RWPE1 (cell line): ENCODE results near the gene ZYX.
A peak's percentile ranks its signal among the peaks of the same experiment; 100 is the strongest.

Experiments
- CTCF ChIA-PET: fragments of 350-600 bp; sonication (Branson Sonifier 250); formaldehyde crosslinking; extraction: SDS; loops from one replicate; lab custom pipeline; 2021; lab: Yijun Ruan, JAX
- POLR2A ChIA-PET: fragments of 400-600 bp; formaldehyde crosslinking; extraction: SDS; loops from one replicate; lab custom pipeline; 2020; ENCODE audit warnings: antibody characterized with exemption; ENCODE audit not compliant: low non-redundant PET; lab: Yijun Ruan, JAX
- DNase-seq: peaks from one replicate; pipeline ENCODE4 v3.0.0; 2012; ENCODE audit warnings: low spot score
- H3K27ac ChIP-seq: fragments of 450-650 bp; 2 replicates; pipeline ENCODE4 v1.5.1; 2017
- TF ChIP-seq, protein P1 (sequence below): fragments of 450-650 bp; conservative IDR thresholded peaks from 2 replicates; pipeline ENCODE4 v1.5.1; 2017; ENCODE audit warnings: low read depth, mild to moderate bottlenecking

ZYX gene

DNA sequence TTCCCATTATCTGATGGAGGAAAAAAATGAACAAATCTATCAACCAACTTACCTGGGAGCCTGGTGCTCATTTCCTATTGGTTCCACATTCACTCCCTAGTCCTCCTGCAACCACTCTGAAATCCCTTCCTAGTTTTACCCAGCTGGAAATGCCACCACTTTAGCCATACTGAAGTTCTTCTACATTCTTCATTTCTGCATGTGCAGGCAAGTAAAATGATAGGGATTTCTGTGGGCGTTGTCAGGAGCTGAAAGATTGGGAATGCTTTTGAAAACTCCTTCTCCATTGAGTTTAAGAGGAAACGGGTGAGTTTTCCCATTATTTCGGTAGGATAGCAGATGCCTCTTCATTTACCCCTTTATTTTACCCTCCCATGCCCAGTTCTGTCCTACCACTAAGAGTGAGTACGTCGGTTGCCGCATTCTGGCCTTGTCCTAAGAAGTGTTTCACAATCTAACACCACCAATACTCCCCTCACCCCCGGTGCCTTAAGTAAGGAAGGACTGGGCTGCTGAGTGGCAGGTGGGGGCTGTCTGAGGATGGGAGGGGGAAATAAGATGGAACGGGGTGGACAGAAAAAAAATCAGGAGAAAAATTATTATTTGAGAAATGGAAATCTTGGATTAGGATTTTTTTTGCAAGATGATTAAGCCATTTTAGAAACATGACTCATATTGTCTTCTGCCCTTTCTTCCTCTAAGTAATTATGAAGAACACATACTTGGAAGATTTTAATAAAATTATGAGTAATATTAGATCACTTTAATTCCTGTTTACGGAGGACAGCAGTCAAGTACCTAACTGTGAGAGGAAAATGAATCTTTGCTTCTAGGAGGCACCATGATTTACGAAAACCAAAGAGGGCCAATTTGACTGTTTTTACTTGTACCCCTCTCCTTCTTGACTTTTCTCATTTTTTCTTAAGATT lies 48.9 kb downstream of the ZYX start:
- TF ChIP-seq, protein P1, sequence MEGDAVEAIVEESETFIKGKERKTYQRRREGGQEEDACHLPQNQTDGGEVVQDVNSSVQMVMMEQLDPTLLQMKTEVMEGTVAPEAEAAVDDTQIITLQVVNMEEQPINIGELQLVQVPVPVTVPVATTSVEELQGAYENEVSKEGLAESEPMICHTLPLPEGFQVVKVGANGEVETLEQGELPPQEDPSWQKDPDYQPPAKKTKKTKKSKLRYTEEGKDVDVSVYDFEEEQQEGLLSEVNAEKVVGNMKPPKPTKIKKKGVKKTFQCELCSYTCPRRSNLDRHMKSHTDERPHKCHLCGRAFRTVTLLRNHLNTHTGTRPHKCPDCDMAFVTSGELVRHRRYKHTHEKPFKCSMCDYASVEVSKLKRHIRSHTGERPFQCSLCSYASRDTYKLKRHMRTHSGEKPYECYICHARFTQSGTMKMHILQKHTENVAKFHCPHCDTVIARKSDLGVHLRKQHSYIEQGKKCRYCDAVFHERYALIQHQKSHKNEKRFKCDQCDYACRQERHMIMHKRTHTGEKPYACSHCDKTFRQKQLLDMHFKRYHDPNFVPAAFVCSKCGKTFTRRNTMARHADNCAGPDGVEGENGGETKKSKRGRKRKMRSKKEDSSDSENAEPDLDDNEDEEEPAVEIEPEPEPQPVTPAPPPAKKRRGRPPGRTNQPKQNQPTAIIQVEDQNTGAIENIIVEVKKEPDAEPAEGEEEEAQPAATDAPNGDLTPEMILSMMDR: no peak
- peak; percentile 32 for DNase-seq
- POLR2A ChIA-PET: no interaction called here
- CTCF ChIA-PET: no interaction called here
- H3K27ac ChIP-seq: peak overlapping the region; percentile 87

DNA sequence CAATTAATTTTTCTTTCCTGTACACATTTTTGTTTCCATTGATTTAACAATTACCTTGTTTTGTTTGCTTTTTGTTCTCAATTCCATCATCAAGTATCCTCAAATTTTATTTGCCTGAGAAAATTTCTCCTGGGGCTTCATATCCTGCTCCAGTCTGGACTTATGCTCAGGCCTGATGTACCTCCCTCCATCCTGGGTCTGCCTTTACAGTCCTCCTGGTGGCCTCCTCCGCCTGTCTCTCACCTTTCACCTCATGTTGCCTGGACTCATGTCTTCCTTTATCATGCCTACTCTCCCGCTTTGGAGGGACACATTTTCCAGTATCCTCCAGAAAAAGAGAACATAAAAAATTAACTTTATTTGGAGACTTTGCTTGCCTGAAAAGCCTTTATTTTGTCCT lies 50.0 kb downstream of the ZYX start:
- ChIA-PET CTCF (no interaction called here), POLR2A (no interaction called here)
- peak overlapping the region; percentile 67 for H3K27ac ChIP-seq
- DNase-seq: no peak
- TF ChIP-seq, protein P1: no peak

DNA sequence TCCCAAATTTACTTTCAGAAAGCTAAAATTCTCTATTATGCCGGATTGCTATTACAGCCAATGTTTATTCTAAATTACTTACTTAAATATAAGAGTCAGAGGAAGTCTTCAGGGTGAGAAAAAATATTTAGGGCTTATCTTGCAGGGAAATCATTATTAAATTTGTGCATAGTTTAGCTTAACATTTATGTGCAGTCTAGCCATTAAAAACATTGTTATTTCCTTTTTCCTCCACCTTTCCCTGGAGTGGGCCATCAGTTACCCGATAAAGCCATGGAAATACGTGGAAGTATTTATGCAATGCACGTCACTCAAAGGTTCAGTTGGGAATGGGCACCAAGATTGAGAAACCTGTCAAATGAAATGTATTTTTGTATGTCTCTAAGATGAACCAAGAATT lies 52.6 kb downstream of the ZYX start:
- TF ChIP-seq, protein P1: no peak
- POLR2A ChIA-PET: no interaction called here
- no peak overlapping the region for H3K27ac ChIP-seq
- CTCF ChIA-PET: interaction anchor here (0.6 kb wide), 1 partner anchor 131 kb away, joined by 5 read pairs; no protein-coding TSS in a partner anchor
- DNase-seq: no peak

DNA sequence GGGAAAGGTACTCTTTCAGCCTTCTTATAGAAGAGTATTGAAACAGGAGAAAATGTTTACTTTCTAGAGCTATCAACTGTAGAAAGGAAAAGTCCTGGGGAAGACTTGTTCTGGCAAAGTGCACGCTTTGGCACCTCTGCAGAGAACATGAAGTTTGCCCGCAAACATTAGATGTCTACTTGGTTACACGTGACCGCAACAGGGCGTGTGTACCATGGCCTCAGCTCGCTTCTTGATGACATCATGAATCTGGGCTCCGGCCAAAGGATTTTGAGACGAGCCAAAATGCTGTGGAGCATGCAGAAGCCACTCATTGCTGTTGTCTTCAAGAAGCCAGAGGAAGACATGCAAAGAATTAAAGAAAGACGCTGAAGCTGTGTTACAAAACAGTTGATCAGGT lies 53.5 kb downstream of the ZYX start:
- DNase-seq: peak; percentile 32
- CTCF ChIA-PET: no interaction called here
- TF ChIP-seq, protein P1: no peak
- POLR2A ChIA-PET: no interaction called here
- H3K27ac ChIP-seq: peak overlapping the region; percentile 87

DNA sequence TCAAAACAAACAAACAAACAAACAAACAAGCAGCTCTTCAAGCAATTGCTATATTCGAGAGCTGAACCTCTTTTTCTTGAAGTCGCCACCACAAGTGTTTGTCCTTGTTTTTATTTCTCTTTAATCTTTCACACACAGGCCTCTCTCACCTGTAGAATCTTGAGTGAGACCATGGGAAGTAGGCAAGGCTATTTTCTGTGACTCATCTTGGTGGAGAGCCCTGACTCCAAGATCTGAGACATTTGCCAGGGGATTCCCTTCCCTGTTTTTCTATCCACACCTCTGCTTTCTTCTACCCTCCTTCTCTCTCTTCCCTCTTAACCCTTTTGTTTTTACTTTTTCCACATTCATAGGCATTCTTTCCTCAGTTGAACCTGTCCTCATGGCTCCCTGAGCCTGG lies 54.1 kb downstream of the ZYX start:
- DNase-seq: no peak
- H3K27ac ChIP-seq: peak overlapping the region; percentile 87
- POLR2A ChIA-PET: no interaction called here
- TF ChIP-seq, protein P1: no peak
- CTCF ChIA-PET: no interaction called here

DNA sequence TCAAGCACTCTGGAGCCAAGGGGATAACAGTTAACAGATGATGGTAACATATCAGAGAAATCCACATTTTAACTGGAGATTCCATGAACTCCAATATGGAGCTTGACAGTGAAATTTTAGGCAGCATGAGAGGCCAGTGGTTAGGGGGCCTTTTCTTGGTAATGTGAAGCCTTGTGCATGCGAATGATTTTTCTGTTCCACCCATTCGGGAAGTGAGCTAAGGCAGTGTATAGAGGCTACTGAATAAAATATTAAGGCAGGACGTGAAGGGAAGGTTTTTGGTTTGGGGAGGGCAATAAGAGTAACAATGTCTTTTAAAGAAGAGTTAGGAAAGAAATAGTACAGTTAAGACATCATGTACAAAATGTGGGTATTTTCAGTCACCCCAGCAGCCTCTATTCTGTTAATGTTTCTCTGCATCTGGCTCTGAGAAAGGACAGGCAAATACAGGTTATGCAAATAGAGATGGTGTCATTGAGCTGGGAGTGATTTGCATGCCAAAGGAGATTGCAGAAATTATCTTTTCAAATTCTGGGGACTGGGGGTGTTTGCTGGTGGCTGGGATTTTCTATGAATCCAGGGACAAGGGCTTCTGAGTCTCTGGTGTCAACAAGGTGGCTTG lies 55.3 kb downstream of the ZYX start:
- no peak overlapping the region for H3K27ac ChIP-seq
- ChIA-PET POLR2A (no interaction called here), CTCF (no interaction called here)
- no peak for DNase-seq
- TF ChIP-seq, protein P1: no peak
